ENCODE measurements around the gene TRIOBP.
"Not testable (repeated sequence)": the region's sequence is repeated elsewhere in the genome, so short reads cannot be mapped to it uniquely, and the experiment has no call there.

Gene TRIOBP

DNA sequence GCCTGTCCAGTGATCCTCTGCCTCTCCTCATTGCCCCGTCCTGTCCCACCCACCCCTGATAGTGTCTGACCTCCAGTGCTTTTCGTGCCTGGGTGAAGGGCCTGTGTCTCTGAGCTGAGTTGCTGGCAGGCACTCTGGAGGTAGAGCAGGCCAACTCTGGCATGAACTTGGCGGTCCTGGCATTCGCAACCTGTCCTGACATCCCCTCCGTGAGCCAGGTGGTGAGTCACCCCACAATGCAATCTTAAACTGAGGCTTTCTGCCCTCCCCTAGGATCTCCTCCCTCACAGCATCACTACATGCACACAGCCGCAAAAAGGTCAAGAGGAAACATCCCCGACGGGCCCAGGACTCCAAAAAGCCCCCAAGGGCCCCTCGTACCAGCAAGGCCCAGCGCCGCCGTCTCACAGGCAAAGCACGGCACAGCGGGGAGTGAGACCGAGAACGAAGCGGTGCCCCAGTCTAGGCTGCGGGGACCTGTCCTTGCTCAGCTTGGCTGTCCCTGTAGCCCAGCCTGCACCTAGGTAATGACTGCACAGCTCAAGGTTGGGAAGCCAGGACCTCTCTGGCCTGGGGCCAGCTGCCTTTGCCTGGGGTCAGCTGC, 5.8 kb upstream of the TRIOBP start:
- no peak for DNase-seq

DNA sequence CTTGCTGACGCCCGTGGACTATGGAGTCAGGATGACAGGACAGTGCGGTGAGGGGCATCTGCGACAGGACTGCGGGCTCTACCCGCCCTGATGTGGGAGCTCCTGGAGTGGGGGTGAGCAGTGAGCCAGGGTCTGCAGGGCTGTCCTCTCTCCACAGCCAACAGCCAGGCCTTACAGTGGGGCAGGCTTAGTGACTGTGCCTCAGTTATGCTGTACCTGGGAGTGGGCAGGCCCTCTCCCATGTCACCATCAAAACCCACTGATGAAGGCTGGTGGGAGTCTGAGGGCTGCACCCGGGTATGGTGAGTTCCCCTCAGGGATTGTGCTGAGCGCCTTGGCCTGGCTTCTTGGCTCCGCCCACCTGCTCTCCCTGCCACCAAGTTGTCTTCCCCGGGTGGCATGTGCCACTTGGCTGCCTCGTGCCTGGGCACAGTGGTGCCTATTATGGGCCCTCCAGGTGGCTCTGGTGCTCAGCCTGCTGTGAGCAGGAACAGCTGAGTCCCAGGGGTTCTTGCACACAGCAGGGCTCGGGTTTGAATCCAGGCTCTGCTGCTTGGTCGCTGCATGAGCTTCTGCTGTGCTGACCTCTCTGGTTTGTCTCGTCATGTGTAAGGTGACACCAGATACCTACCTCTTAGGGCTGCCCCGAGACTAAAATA, 4.1 kb upstream of the TRIOBP start:
- no peak for DNase-seq

- not testable (repeated sequence) for DNase-seq
Measured at GRCh38 chr22:37694131-37694530, 2.7 kb upstream of the TRIOBP start.

GRCh38 chr22:37696260-37696656, 590 bp upstream of the TRIOBP start:
- DNase-seq, result not testable (repeated sequence)

DNA sequence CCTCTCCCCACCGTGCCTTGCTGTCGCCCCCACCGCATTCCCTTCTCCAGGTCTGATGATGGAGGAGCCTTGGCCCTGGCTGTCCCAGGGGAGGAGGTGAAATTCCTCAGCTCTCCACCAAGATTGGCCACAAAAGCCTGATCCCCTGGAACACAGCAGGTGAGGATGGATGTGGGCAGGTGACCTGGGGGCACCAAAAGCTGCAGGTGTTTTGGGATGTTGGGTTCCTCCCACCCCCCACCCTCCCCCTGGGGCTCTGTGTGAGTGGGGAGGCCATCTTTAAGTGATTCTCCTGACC, 639 bp downstream of the TRIOBP start:
- DNase-seq, result no peak

GRCh38 chr22:37701141-37701786, 4.4 kb downstream of the TRIOBP start:
- no peak for DNase-seq

DNA sequence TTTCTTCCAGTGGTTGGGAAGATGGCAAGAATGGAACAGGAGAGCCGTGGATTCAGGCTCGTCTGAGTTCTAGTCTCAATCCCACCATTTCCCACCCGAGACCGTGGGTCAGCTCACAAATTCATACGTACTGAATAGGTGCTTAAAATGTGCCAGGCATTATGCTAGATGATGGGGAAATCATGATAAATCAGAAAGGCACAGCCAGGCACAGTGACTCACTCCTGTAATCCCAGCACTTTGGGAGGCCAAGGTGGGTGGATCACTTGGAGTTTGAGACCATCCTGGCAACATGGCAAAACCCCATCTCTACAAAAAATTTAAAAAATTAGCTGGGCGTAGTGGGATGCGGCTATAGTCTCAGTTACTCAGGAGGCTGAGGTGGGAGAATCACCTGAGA, 7.1 kb downstream of the TRIOBP start:
- no peak for DNase-seq

GRCh38 chr22:37704645-37705044, 7.8 kb downstream of the TRIOBP start:
- DNase-seq, result no peak

- no peak for DNase-seq
Measured at GRCh38 chr22:37705205-37705604, 8.4 kb downstream of the TRIOBP start.

GRCh38 chr22:37708580-37709444, 12.0 kb downstream of the TRIOBP start:
- no peak for DNase-seq

GRCh38 chr22:37709445-37709765, 12.6 kb downstream of the TRIOBP start:
- no peak for DNase-seq

DNA sequence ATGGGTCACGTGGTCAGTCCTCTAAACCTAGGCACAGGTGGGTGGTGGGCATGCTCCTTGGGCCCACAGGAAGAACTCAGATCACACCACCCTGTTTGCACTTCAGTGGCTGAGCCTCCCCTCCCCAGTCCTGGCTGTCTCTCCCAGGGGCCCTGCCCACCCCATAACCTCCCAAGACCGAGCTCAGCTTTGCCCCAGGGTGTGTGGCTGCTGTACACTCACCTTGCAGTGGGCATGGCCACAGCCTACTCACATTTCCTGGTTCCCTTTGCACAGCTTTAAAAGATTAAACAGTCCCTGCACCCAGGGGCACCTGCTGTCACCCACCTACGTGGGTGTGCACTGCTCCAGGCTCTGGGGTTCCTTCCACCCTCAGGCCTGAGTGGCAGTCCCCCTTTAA, 13.8 kb downstream of the TRIOBP start:
- no peak for DNase-seq

DNA sequence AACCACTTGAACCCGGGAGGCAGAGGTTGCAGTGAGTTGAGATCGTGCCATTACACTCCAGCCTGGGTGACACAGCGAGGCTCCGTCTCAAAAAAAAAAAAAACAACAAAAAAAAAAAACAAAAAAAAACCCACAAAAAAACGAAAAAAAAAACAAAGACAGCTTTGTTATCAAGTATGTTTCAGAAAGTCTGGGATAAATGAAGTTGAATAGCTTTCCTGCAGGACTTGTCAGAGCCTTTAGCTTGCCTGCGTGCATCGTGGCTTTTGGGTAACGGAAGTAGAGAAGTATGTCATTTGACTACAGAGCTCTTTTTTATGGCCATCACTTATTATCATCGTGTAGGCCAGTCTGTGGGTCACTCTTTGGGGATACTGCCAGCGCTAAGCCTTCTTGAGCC, 14.6 kb downstream of the TRIOBP start:
- DNase-seq, result no peak

GRCh38 chr22:37713761-37714160, 16.9 kb downstream of the TRIOBP start:
- no peak for DNase-seq

GRCh38 chr22:37714634-37715033, 17.8 kb downstream of the TRIOBP start:
- DNase-seq, result no peak

DNA sequence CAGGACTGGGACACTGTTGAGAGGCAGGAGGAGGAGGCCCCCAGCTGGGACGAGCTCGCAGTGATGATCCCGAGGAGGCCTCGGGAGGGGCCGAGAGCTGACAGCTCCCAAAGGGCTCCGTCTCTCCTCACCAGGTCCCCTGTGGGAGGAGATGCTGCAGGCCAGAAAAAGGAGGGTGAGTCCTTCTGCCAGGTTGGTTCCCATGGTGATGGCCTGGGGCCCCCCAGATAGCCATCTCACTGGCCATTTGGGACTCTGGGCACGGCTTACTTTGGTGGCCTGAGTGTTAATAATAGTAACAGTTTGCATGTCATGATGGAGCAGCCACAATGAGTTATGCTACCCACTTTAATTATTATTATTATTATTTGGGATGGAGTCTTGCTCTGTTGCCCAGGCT, 18.9 kb downstream of the TRIOBP start:
- no peak for DNase-seq

GRCh38 chr22:37716708-37717107, 19.9 kb downstream of the TRIOBP start:
- no peak for DNase-seq

- DNase-seq, result not testable (repeated sequence)
Measured at GRCh38 chr22:37717235-37717634, 20.4 kb downstream of the TRIOBP start.

GRCh38 chr22:37717746-37718305, 21.0 kb downstream of the TRIOBP start:
- not testable (repeated sequence) for DNase-seq

GRCh38 chr22:37725551-37726240, 28.8 kb downstream of the TRIOBP start:
- DNase-seq, result no peak

GRCh38 chr22:37726241-37726887, 29.5 kb downstream of the TRIOBP start:
- no peak for DNase-seq

DNA sequence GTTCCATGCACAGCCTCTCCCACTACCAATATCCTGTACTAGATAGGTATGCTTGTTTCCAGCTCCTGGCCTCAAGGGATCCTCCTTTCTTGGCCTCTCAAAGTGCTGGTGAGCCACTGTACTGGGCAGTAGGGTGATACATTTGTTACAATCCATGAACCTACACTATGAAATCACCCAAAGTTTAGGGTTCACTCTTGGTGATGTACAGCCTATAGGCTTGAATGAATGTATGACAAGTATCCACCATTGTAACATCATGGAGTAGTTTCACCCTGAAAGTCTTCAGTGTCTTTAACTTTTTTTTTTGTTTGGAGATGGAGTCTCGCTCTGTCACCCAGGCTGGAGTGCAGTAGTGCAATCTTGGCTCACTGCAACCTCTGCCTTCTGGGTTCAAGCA, 31.8 kb downstream of the TRIOBP start:
- no peak for DNase-seq

Data from NCI-H748 treated with DMSO at 0.1 percent for 48 hours (cell line).